ENCODE measurements around the gene TMEM82. TPM values are rescaled to one million over a fixed set of nuclear protein-coding genes. Genes with fewer than 3 reads are reported as not detected.

Gene TMEM82
- total and polyA plus RNA-seq, 2 experiments from 2014 or later = 0.42 TPM; not detected in 1

DNA sequence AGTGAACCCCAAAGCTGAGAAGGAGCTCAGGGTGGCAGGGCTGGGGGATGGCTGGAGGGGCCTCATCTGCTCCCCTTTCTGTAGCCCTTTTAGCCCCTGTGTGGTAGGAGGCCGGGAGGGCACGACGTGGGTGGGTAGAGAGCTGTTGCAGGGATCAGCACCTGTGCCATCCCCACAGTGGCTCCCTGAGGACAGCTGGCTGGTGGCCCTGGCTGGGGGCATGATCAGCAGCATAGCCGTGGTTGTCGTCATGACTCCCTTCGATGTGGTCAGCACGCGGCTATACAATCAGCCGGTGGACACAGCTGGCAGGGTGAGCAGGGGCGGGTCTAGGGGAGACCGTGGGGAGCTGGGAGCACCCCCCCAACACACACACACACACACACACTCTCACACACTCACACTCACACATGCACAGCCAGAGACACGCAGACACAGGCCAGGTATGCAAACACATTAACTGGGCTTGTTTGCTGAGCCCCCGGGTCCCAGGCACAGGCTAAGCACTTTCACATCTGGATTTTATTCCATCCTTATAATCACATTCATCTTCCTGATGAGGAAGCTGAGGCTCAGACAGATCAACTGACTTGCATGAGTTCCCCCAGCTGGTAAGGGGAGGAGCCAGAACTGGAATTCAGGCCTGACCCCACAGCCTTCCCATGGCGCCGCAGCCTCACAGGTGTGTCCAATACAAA, 3.7 kb upstream of the TMEM82 start (continued):
- TF ChIP-seq ZNF462 (CRISPR knock-in tag; IDR thresholded peaks at IDR 0.05) = no peak
- TF ChIP-seq ETS1 (IDR thresholded peaks at IDR 0.05) = no peak
- TF ChIP-seq EZH2 (IDR thresholded peaks at IDR 0.05; ENCODE audit: low read depth, unreplicated experiment) = no peak
- no peak for TF ChIP-seq ZNF114 (CRISPR knock-in tag; IDR thresholded peaks at IDR 0.05)
- no peak for TF ChIP-seq STAT1 (IDR thresholded peaks at IDR 0.05; ENCODE audit: unreplicated experiment)
- TF ChIP-seq JUNB (IDR thresholded peaks at IDR 0.05; ENCODE audit: unreplicated experiment) = no peak
- TF ChIP-seq REST (IDR thresholded peaks at IDR 0.05; ENCODE audit: unreplicated experiment) = no peak

Measured in GM23338 (cell line).